ENCODE results near the gene LRRN3.

The LRRN3 gene

GRCh38 chr7:111080495-111081105 lies 10.3 kb upstream of the LRRN3 start:
- DNase-seq (ENCODE audit: low read depth), result no peak

GRCh38 chr7:111081546-111082267 lies 9.2 kb upstream of the LRRN3 start:
- no peak for DNase-seq (ENCODE audit: low read depth)

- DNase-seq (ENCODE audit: low read depth), result peak; percentile 13
Measured at GRCh38 chr7:111082351-111082750, 8.6 kb upstream of the LRRN3 start.

- no peak for DNase-seq (ENCODE audit: low read depth)
Measured at GRCh38 chr7:111083413-111083812, 7.5 kb upstream of the LRRN3 start.

GRCh38 chr7:111085356-111085755 lies 5.6 kb upstream of the LRRN3 start:
- no peak for DNase-seq (ENCODE audit: low read depth)

GRCh38 chr7:111086532-111086931 lies 4.4 kb upstream of the LRRN3 start:
- no peak for DNase-seq (ENCODE audit: low read depth)

- DNase-seq (ENCODE audit: low read depth), result no peak
Measured at GRCh38 chr7:111088328-111088727, 2.6 kb upstream of the LRRN3 start.

GRCh38 chr7:111089822-111090426 lies 1.0 kb upstream of the LRRN3 start:
- no peak for DNase-seq (ENCODE audit: low read depth)

- no peak for DNase-seq (ENCODE audit: low read depth)
Measured at GRCh38 chr7:111091593-111092358, 849 bp downstream of the LRRN3 start.

GRCh38 chr7:111092406-111093236 lies 1.7 kb downstream of the LRRN3 start:
- DNase-seq (ENCODE audit: low read depth), result no peak

GRCh38 chr7:111093496-111093895 lies 2.6 kb downstream of the LRRN3 start:
- no peak for DNase-seq (ENCODE audit: low read depth)

- no peak for DNase-seq (ENCODE audit: low read depth)
Measured at GRCh38 chr7:111094419-111094818, 3.5 kb downstream of the LRRN3 start.

- no peak for DNase-seq (ENCODE audit: low read depth)
Measured at GRCh38 chr7:111096997-111097396, 6.1 kb downstream of the LRRN3 start.

- no peak for DNase-seq (ENCODE audit: low read depth)
Measured at GRCh38 chr7:111098011-111098925, 7.3 kb downstream of the LRRN3 start.

GRCh38 chr7:111098926-111099250 lies 8.0 kb downstream of the LRRN3 start:
- no peak for DNase-seq (ENCODE audit: low read depth)

GRCh38 chr7:111101856-111102646 lies 11.1 kb downstream of the LRRN3 start:
- DNase-seq (ENCODE audit: low read depth), result no peak

GRCh38 chr7:111103136-111103535 lies 12.2 kb downstream of the LRRN3 start:
- no peak for DNase-seq (ENCODE audit: low read depth)

GRCh38 chr7:111103678-111104274 lies 12.8 kb downstream of the LRRN3 start:
- no peak for DNase-seq (ENCODE audit: low read depth)

- no peak for DNase-seq (ENCODE audit: low read depth)
Measured at GRCh38 chr7:111104710-111105109, 13.8 kb downstream of the LRRN3 start.

- no peak for DNase-seq (ENCODE audit: low read depth)
Measured at GRCh38 chr7:111105269-111105668, 14.3 kb downstream of the LRRN3 start.
